T1000 (cell line): Measurements from ENCODE around the gene ESR1.
"Not testable (repeated sequence)": the region's sequence is repeated elsewhere in the genome, so short reads cannot be mapped to it uniquely, and the experiment has no call there.

Source experiments
- DNase-seq: peaks from one replicate; lab custom pipeline; 2025; ENCODE audit warnings: mixed read lengths; lab: John Stamatoyannopoulos, UW

The ESR1 gene

DNA sequence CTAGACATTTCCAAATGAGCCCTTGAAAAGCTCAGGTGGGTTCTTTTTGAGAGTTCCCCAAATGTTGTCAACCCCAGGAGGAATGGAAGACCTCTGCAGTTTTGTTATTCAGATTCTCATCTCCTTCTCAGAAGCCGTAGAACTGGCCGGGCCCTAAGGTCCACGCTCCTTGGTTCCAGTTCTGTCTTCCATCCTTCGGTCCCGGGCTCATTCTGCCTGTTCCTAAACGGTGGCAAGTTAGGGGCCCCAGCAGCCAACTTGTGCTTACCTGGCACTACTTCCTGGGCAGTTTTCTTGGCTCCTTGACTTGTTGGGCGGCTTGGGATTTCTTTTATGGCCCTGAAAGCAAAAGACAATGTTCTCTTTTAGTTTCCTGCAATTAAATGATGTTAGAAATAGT, 6.4 kb downstream of the ESR1 start:
- DNase-seq = no peak

DNA sequence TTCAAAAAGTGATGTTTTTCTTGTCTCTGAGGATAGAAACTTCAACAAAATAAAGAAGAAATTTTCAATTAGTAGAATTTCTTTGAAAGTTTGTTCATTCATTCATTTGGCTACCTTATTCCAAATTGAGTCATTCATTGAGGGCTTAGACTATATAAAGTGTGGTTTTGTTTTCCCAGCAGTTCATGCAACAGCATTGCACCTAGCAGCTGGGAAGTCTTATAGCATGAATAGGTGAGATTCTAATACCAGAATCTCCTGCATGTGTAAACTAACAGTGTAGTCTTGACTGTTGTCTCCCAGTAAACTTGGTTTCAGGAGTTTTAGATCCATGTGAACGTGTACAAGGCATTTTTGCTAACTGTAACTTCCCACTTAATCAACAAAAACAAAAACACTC, 7.1 kb downstream of the ESR1 start:
- DNase-seq = no peak

DNA sequence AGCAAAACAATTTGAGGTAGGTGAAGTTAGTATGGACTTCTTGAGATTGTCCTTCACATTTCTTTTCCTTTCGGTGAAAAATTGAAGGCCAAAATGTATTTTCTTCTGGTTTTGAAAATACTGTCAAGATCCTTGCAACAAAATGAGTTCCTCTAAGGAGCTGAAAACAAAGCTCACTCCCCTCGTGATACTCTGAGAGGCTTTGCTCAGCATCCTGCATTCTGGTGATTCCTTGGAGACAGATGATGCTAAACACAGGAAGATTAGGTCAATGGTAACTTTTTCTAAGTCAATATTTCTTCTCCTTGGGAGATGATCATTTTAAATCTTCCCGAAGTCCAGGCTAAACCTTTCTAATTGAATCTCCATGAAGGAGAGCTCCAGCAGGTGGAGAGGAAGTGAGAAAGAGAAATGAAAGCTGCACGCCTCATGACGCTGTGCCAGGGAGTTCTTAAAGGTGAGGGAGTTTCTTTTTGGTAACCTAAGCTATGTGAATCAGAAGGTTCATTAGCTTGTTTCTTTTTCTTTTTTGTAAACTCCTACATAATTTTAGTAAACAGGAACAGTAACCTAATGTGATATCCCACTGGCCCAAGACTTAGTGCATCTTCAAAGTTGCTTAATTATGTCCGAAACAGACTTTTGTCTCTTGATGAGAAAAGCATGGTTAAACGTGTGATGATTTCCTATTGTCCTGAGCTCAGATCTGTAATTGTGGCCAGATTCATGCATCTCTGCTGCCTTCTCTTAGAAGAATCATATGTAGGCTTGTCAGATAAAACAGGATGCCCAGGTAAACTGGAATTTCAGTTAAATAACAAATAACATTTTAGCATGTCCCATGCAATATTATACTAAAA, 15.0 kb downstream of the ESR1 start:
- no peak for DNase-seq

DNA sequence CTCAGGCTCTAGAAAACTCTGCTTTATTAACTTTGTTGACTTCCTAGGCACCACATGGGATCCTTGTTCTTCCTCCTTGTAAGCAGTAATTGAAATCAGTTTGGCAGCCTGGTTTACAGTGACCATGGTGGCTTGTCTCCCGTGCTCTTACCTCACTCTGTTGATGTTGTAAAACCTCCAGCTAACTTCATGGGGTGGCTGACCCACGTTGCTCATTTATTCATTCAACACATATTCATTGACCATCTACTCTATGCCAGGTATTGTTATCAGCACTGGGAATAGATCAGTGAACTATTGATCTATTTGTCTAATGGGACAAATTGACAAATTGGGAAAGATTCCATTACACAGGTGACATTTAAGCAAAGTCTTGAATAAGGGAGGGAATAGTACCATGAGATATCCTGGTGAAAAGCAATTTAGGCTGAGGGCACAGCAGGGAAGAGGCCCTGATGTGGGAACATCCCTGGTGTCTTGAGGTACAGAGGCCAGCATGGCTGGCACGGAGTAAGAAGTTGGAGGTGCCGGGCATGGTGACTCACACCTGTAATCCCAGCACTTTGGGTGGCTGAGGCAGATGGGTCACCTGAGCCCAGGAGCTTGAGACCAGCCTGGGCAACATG, 19.1 kb downstream of the ESR1 start:
- DNase-seq = no peak

DNA sequence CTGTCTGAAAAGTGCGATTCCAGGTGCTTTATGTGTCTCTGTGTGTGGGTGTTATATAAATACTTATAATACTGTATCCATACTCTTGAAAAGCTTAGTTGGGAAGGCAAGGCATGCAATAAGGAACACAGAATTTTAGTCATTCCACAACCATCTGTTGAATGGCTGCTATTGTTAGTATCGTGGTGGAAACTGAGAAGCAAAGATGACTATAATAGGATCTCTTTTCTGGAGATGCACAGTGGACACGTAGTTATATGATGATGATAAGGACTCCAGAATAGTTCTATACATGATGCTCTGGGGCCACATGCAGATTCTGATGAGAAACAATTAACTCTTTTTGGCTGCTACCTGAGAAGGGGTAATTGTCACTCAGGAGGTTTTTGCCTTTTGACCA, 25.2 kb downstream of the ESR1 start:
- DNase-seq = no peak

DNA sequence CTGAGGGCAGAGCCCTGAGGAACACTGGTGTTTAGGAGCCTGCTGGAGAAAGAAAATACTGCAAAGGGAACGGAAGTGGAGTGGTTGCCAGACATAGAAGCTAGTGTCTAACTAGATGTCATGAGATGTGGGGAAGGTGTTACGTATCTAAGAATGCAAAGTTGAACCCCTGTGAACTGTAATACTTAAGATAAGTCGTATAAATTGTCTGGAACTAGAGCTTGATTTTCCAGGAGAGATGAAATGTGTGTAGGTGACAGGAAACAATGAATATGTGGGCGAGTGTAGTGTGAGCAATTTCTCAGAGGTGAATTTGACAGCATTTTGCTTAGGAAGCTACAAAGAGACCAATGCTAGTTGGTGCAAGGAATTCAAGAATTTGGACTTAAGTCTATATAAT, 27.9 kb downstream of the ESR1 start:
- DNase-seq = no peak

DNA sequence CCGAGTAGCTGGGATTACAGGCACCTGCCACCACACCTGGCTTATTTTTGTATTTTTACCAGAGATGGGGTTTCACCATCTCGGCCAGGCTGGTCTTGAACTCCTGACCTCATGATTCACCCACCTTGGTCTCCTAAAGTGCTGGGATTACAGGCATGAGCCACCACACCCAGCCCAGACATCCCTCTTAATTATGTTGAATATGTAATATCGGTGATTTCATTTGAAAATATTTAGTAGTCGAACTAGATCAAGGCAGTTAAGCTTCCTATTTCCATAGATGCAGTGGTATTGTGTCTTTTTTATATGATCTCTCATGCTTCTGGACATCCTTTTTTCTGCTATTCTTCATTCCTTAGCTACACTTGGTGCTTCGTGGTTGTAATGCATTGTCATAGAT, 29.7 kb downstream of the ESR1 start:
- no peak for DNase-seq

DNA sequence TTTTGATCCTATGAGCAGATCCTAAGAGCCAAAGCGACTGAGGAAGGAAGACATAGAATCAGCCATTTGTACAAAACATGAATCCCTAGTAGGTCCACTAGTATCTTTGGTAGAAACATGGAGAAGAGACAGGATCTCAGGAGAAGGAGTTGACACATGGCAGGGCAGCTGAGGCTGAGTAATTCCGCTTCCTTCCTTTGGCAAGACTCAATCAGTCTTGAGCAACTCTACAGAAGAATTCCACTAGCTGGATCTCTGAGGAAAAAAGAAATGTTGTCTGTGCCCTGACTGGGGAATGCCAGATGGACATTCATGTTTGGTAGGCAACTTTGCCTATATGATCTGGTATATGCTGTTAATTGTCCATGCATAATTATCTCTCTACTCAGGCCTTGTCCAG, 35.3 kb downstream of the ESR1 start:
- DNase-seq = no peak

DNA sequence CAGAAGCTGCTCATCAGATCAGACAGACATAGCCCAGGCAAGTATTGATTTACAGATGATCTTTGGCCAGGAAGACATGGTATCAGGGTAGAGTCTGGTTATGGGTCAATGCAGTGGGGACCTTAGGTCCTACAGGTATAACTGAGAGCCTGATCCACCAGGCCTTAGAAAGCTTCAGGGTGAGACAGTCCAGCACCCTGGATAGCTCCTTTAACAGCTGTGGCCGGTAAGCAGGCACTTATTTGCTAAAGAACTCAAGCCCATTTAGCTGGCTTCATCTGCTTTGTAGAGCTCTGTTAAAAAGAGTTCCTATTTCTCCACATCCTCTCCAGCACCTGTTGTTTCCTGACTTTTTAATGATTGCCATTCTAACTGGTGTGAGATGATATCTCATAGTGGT, 39.6 kb downstream of the ESR1 start:
- no peak for DNase-seq

DNA sequence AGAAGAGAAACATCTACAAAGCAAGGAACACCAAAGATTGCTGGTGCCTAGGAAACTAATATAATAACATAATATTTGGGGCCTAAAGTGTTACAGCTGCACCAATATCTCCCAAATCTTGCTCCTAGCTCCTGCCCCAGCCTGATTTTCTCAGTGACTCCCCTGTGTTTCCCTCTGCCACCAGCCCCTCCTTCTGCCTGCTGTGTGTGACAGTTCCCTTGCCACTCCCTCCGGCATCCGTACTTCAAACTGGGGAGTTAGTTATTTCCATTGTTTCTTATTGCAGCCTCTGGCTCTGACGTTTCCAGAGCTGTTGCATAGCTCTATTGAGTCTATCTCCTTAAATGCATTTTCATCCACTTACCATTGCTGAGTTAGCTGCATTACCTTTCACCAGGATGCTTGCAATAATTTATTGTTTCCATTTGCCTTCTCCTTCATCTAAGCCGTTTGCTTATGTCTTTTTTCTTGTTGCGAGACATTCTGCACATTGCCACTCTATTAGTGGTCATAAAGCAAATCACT, 43.1 kb downstream of the ESR1 start:
- DNase-seq = no peak

DNA sequence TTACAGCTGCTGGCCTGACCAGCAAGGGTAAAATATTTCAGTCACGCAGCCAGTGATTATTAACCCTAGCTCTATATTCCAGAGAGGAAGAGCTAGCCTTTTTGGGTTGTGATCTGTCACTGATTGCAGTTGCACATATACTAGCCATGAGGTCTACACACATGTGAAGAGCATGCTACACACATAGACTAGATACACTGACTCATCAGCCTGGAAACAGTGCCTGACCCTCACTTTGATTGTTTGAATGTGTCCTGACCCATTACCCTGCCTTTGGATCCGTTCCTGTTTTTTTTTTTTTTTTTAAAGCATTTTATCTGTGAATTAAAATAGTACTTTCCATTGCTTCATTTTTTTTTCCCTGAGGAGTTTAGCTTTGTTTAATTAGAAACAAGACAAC, 50.8 kb downstream of the ESR1 start:
- DNase-seq = no peak

DNA sequence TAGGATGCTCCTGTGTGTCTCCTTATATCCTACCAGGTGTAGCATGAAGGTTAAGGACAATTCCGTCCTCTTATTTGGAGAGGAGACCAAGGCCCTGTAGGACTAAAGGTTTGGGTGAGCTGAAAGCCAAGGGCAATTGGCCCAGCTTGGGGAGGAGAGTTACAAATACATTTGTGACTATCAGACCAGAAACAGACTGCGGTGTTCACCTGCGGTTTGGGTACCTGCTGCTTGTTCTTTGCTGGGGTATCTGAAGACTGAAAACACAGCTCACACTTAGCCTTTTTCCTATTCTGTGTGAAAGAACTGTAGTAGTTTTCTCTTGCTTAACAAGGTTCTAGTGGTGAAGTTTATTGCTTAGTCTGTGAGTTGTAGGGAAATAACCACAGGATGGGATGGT, 55.0 kb downstream of the ESR1 start:
- DNase-seq = no peak

DNA sequence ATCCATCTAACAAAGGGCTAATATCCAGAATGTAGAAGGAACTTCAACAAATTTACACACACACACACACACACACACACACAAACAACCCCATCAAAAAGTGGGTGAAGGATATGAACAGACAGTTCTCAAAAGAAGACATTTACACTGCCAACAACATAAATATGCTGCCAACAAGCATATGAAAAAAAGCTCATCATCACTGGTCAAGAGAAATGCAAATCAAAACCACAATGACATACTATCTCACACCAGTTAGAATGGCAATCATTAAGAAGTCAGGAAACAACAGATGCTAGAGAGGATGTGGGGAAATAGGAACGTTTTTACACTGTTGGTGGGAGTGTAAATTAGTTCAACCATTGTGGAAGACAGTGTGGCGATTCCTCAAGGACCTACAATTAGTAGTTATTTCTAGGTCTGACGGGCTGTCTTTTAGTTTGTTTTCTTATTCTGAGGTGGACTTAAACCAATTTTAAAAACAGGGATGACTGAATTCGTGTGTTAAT, 59.9 kb downstream of the ESR1 start:
- DNase-seq = not testable (repeated sequence)

DNA sequence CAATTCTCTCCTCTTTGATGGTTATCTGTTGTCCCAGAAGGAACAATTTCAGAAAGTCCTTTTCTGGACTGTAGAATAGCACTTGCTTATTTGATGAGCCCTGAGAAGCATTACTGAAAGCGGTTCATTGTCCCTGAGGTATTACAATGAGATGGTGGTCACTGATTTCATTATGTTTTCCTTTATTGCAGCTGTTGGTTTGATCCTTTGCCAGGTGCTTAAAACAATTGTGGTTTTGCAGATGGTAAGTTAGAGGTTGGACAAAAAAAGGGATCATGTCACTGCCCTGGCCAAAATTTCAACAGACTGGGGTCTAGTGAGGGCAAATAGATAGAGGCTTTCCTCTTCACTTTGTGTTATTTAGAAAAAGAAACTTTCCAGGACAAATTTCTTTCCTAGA, 61.9 kb downstream of the ESR1 start:
- DNase-seq = no peak

DNA sequence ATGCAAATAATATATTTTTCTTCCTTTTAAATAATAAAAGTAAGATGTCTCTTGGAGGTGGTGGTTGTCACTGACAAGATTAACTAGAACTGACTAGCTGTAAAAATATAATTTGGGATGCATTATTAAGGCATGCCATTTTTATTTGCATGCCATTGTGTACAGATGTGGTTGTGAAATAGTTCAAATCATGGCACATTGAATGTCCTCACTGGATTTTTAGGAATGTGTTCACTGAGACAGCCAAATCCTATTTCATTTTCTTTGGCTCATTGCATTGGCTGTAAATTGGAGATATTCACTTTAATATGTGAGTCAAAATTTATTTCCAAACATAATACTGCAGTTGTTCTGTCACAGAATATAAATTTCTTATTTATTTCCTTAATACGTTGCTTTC, 62.3 kb downstream of the ESR1 start:
- no peak for DNase-seq

DNA sequence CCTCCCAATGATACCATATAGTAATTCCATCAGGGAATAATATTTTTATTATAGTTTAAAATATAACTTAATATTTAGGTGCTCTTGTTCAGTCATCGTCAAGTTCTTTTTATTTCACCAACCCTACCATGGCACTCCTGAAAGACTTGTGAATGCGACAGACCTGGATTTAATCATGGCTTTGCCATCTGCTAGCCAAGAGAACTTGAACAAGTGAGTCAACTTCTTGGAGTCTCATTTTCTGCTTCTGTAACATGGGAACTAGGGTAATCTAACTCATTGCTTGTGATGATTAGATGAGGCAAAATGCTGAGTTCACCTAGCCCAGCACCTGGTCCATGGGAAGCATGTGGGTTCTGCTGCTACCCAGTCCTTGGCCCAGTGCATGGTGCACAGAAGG, 62.9 kb downstream of the ESR1 start:
- no peak for DNase-seq

DNA sequence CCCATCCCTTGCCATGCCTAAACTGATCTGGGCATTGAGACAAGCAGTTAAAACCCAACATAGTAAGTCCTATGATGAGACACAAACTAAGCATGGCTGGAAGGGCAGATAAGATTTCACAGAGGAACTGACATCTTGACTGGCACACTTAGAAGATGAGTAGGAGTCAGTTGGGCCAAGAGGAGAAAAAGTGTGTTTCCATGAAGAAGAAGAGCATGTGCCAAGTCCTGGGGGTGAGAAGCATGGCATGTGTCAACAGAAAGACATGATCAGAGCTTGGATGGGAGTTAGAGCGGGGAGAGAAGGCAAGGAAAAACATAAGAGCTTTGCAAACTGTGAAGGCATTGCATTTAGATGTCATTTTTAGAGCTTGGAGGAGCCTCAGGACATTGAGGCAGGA, 68.0 kb downstream of the ESR1 start:
- DNase-seq = no peak

DNA sequence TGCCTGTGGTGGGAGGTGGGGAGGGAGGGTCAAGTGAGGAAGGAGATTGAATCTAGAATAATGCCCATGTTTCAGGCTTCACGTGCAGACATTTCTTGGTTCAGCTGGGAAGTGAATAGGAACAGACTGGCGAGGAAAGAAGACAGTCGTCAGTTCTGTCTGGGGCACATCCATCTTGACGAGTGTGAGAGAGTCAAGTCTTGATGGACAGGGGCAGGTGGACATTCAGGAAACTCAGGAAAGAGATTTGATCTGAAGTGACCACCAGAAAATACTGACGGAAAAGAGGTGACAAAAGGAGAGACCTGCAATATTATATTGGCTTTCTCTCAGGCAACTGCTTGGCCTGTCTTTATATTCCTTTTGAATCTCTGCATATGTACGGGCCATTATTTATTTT, 68.6 kb downstream of the ESR1 start:
- no peak for DNase-seq

DNA sequence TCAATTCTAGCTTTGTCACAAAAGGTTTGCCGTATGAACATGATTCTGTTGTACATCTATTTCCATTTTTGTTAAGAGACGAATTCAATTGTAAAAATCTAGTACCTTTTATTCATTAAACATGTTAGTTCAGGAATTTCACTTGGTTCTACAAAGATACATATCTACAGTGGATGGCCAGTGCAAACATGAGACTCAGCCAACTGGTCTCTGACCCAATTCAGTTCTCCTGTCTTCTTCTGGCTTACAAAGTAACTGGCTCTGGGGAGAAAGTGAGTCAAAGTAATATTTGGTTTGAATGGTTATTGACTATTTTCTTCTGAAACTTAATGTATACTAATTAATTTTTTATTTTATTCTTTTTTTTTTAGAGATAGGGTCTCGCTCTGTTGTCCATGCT, 70.0 kb downstream of the ESR1 start:
- no peak for DNase-seq

DNA sequence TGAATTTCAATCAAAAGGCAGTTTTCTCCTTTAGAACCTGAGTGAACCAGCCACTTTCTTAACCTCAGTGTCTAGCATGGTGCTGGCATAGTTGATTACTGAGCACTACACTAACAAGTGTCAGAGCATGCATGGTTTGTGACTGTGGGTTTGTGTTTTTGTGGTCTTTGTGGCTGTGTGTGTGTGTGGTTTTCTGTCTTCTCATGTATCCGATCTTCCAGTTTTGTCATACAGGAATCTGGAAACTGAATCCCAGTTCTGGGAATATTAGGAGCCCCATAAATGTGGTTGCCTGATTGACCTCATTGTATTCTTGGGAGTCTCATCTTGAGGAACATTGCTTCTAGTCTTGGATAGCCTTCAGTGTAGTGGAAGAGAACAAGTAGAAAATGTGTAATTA, 73.7 kb downstream of the ESR1 start:
- DNase-seq = no peak

DNA sequence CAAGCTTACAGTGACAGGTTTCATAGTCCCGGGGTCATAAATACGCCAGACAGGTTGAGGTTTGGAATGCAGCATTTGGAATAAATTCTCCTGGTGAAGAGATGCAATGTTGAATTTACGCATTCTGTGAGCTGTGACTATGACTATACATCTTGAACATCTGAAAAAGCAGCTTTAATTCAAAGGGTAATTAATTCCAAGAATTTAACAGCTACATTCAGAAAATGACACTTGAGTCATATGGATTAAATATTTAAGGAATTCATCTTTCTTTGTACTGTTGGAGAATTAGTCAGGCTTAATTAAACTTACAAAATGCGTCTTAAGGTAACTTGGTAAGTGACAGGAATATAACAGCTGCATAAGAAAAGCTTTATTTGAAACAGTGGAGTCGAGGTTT, 74.7 kb downstream of the ESR1 start:
- DNase-seq = no peak

DNA sequence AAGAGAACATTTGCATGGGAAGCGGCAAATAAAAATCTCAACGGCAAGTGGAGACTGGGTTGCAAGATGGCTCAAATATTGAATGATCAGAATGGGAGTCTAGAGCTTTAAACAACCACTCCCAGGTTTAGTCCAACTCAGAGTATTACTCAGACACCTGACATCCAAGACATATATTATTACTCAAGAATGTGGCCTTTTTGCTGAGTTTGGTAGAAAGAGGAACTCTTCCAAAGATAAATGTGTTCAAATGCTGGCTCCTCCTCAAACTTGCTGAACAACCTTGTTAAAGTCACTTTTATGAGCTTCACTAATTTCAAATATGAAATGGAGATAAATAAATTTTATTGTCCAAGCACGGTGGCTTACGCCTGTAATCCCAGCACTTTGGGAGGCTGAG, 77.8 kb downstream of the ESR1 start:
- DNase-seq = no peak

DNA sequence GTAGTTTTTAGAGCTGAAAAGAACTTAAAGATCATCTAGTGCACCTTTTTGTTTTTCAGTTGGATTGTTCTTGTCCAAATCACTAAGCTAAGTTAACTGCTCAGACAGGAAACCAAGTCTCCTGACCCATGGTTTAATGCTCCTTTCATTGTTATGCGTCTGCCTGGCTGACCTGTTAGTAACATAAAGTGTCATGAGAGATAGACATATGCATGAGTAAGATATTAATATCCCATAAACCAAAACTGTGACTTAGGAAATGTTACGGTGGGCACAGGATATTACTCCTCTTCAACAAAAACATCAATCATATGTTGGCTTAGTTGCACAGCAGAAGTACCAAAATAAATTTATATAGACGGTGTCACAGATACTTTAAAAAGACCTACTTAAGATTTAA, 84.0 kb downstream of the ESR1 start:
- DNase-seq = no peak
